Measurements from ENCODE around the gene CDHR4. TPM values are rescaled to one million over a fixed set of nuclear protein-coding genes. Genes with fewer than 3 reads are reported as not detected.
A peak's percentile ranks its signal among the peaks of the same experiment; 100 is the strongest.

Gene CDHR4
- total and polyA plus RNA-seq, 2 experiments from 2014 or later, result 0.57 TPM

DNA sequence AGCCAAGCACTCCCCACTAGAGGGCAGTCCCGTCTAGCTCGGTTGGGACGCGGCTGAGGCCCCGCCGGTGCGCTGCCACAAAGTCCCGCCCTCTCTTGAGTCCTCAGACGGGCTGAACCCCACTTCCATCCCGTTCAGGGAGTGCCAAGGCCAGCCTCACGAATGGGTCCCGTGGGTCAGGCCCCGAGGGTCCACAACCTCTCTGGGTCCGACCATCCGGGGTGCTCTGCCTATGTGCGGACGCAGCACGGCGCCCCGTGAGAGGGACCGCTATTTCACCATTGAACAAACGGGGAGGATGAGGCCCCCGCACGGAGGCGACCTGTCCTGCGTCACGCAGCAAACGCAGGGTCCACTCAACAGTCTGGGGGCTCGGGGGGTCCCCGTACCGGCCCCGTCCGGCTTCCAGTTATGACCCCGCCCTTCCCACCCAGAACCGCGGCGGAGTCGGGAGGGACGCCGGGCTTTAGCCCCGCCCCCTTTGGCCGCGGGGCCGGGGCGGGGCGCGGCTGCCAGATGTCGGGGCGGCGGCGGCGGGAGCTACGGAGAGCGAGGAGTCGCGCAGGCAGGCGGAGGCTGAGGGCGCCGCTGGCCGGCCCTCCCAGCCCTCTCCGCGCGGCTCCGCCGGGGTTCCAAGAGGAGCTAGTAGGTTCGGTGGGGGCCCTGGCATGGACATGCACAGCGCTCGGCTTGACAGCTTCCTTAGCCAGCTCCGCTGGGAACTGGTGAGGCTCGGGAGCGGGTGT is 3.2 kb upstream of the CDHR4 start, which contains the start of gene INKA1:
Gene INKA1 (plus strand): TSS at position 543 of the 746 bp plus-strand sequence. CDS start 132 bp downstream, at position 675.
- peak within 1 kb of the TSS; percentile 97 for H3K4me2 ChIP-seq
- peak within 1 kb of the TSS; percentile 83 for H3K4me3 ChIP-seq
- peaks cover 7% of the 10 kb centered on the region for H3K79me2 ChIP-seq
- H3K27ac ChIP-seq, result peak within 1 kb of the TSS; percentile 95
- H4K20me1 ChIP-seq (ENCODE audit: insufficient read depth, poor library complexity, severe bottlenecking), result no peaks in the 10 kb centered on the region
- H3K9me3 ChIP-seq (ENCODE audit: low read depth), result no peaks in the 10 kb centered on the region
- H3K9me2 ChIP-seq (replicated peaks; ENCODE audit: insufficient read depth), result no peaks in the 10 kb centered on the region
- no peak for TF ChIP-seq EZH2 (IDR thresholded peaks at IDR 0.05; ENCODE audit: borderline replicate concordance)
- TF ChIP-seq, protein P1, sequence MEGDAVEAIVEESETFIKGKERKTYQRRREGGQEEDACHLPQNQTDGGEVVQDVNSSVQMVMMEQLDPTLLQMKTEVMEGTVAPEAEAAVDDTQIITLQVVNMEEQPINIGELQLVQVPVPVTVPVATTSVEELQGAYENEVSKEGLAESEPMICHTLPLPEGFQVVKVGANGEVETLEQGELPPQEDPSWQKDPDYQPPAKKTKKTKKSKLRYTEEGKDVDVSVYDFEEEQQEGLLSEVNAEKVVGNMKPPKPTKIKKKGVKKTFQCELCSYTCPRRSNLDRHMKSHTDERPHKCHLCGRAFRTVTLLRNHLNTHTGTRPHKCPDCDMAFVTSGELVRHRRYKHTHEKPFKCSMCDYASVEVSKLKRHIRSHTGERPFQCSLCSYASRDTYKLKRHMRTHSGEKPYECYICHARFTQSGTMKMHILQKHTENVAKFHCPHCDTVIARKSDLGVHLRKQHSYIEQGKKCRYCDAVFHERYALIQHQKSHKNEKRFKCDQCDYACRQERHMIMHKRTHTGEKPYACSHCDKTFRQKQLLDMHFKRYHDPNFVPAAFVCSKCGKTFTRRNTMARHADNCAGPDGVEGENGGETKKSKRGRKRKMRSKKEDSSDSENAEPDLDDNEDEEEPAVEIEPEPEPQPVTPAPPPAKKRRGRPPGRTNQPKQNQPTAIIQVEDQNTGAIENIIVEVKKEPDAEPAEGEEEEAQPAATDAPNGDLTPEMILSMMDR (IDR thresholded peaks at IDR 0.05; ENCODE audit: poor library complexity), result peak; percentile 92
- H2AFZ ChIP-seq, result peak within 1 kb of the TSS; percentile 100
- H3K27me3 ChIP-seq, result peaks cover 13% of the 10 kb centered on the region
- no peaks in the 10 kb centered on the region for H3K36me3 ChIP-seq (replicated peaks; ENCODE audit: insufficient read depth, low read depth)
- peaks cover 21% of the 10 kb centered on the region for H3K4me1 ChIP-seq (ENCODE audit: insufficient read depth)
- 2% methylated on average over 37 of the region's 71 CpGs for WGBS (ENCODE audit: low lambda C conversion rate, missing lambda C conversion rate)
- DNase-seq (ENCODE audit: low spot score), result peak; percentile 95

- peaks cover 13% of the 10 kb centered on the region for H3K27me3 ChIP-seq
- H3K9me3 ChIP-seq (ENCODE audit: low read depth), result no peaks in the 10 kb centered on the region
- H3K36me3 ChIP-seq (replicated peaks; ENCODE audit: insufficient read depth, low read depth), result no peaks in the 10 kb centered on the region
- H4K20me1 ChIP-seq (ENCODE audit: insufficient read depth, poor library complexity, severe bottlenecking), result no peaks in the 10 kb centered on the region
- no peak overlapping the region for H2AFZ ChIP-seq
- H3K4me1 ChIP-seq (ENCODE audit: insufficient read depth), result peaks cover 5% of the 10 kb centered on the region
- H3K9me2 ChIP-seq (replicated peaks; ENCODE audit: insufficient read depth), result no peaks in the 10 kb centered on the region
- peak; percentile 2 for DNase-seq (ENCODE audit: low spot score)
- no peak overlapping the region for H3K4me3 ChIP-seq
- no peak for TF ChIP-seq EZH2phosphoT487 (IDR thresholded peaks at IDR 0.05; ENCODE audit: low read depth, severe bottlenecking, unreplicated experiment)
- TF ChIP-seq EZH2 (IDR thresholded peaks at IDR 0.05; ENCODE audit: borderline replicate concordance), result no peak
- TF ChIP-seq, protein P1 (IDR thresholded peaks at IDR 0.05; ENCODE audit: poor library complexity), result no peak
- H3K4me2 ChIP-seq, result no peak overlapping the region
- no peak overlapping the region for H3K27ac ChIP-seq
- 88% methylated on average over 2 of the region's 2 CpGs for WGBS (ENCODE audit: low lambda C conversion rate, missing lambda C conversion rate)
- peaks cover 7% of the 10 kb centered on the region for H3K79me2 ChIP-seq
Measured at GRCh38 chr3:49801160-49801559, 1.5 kb upstream of the CDHR4 start.

- H3K27me3 ChIP-seq, result peaks cover 7% of the 10 kb centered on the region
- H3K9me2 ChIP-seq (replicated peaks; ENCODE audit: insufficient read depth), result no peaks in the 10 kb centered on the region
- no peak overlapping the region for H3K4me2 ChIP-seq
- 92% methylated on average over 1 of the region's 1 CpG for WGBS (ENCODE audit: low lambda C conversion rate, missing lambda C conversion rate)
- peaks cover 4% of the 10 kb centered on the region for H3K79me2 ChIP-seq
- no peaks in the 10 kb centered on the region for H4K20me1 ChIP-seq (ENCODE audit: insufficient read depth, poor library complexity, severe bottlenecking)
- no peak overlapping the region for H2AFZ ChIP-seq
- H3K27ac ChIP-seq, result no peak overlapping the region
- H3K4me1 ChIP-seq (ENCODE audit: insufficient read depth), result no peaks in the 10 kb centered on the region
- H3K9me3 ChIP-seq (ENCODE audit: low read depth), result no peaks in the 10 kb centered on the region
- no peak overlapping the region for H3K4me3 ChIP-seq
- no peak for DNase-seq (ENCODE audit: low spot score)
- H3K36me3 ChIP-seq (replicated peaks; ENCODE audit: insufficient read depth, low read depth), result no peaks in the 10 kb centered on the region
- no peak for TF ChIP-seq EZH2 (IDR thresholded peaks at IDR 0.05; ENCODE audit: borderline replicate concordance)
- TF ChIP-seq EZH2phosphoT487 (IDR thresholded peaks at IDR 0.05; ENCODE audit: low read depth, severe bottlenecking, unreplicated experiment), result no peak
- TF ChIP-seq, protein P1 (IDR thresholded peaks at IDR 0.05; ENCODE audit: poor library complexity), result no peak
Measured at GRCh38 chr3:49799105-49799504, 568 bp downstream of the CDHR4 start.
